Neural progenitor cell (in vitro differentiated cells): ENCODE measurements around the gene DMAC2.

ENCODE experiments used
- EZH2 ChIP-seq: fragments of 200-600 bp; sonication (generic); IDR thresholded peaks from 2 replicates; pipeline ENCODE4 v1.6.1; 2017; ENCODE audit warnings: antibody characterized with exemption, mild to moderate bottlenecking, moderate library complexity
- EZH2phosphoT487 ChIP-seq: fragments of 200-600 bp; sonication (generic); IDR thresholded peaks from 2 replicates; pipeline ENCODE4 v1.6.1; 2017; ENCODE audit warnings: antibody characterized with exemption
- TF ChIP-seq, protein P1 (sequence below): fragments of 200-600 bp; sonication (generic); IDR thresholded peaks from 2 replicates; pipeline ENCODE4 v1.5.1; 2017; ENCODE audit warnings: antibody characterized with exemption, mild to moderate bottlenecking

- TF ChIP-seq, protein P1, sequence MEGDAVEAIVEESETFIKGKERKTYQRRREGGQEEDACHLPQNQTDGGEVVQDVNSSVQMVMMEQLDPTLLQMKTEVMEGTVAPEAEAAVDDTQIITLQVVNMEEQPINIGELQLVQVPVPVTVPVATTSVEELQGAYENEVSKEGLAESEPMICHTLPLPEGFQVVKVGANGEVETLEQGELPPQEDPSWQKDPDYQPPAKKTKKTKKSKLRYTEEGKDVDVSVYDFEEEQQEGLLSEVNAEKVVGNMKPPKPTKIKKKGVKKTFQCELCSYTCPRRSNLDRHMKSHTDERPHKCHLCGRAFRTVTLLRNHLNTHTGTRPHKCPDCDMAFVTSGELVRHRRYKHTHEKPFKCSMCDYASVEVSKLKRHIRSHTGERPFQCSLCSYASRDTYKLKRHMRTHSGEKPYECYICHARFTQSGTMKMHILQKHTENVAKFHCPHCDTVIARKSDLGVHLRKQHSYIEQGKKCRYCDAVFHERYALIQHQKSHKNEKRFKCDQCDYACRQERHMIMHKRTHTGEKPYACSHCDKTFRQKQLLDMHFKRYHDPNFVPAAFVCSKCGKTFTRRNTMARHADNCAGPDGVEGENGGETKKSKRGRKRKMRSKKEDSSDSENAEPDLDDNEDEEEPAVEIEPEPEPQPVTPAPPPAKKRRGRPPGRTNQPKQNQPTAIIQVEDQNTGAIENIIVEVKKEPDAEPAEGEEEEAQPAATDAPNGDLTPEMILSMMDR: no peak
- TF ChIP-seq EZH2phosphoT487: no peak
- TF ChIP-seq EZH2: no peak
These were observed 55.4 kb downstream of the DMAC2 start for GRCh38 chr19:41384351-41384750.
